HepG2 (cell line): Measurements from ENCODE around the gene TMEM107. TPM values are rescaled to one million over a fixed set of nuclear protein-coding genes. Genes with fewer than 3 reads are reported as not detected.

Source experiments
- ATAC-seq: fragments of 200-7000 bp; cut with Tn5 transposase; 3 replicates; pipeline ENCODE4 v1.9.1; 2020; ENCODE audit warnings: mild to moderate bottlenecking, moderate library complexity
- BruUV-seq: library from RNA; stranded (reverse); fragments of 400-500 nt; replicated peaks from 2 replicates; lab custom pipeline; 2021; lab: Mats Ljungman, UMichigan
- CTCF ChIA-PET: fragments of 300-600 bp; formaldehyde crosslinking; extraction: SDS; loops from one replicate; lab custom pipeline; 2021; ENCODE audit warnings: low total read pairs, inconsistent platforms, low intra/inter-chr PET ratio; lab: Yijun Ruan, JAX
- POLR2A ChIA-PET: fragments of 350-600 bp; sonication (Branson Sonifier 250); formaldehyde crosslinking; loops from one replicate; lab custom pipeline; 2020; ENCODE audit warnings: antibody characterized with exemption, inconsistent platforms; lab: Yijun Ruan, JAX
- DNase-seq: peaks from one replicate; pipeline ENCODE4 v3.0.0-alpha.2; 2015; ENCODE audit warnings: low spot score
- FAIRE-seq: peaks from 3 replicates; lab custom pipeline; 2011; peaks lifted over from hg19 to GRCh38; lab: Jason Lieb, UNC
- H2AFZ ChIP-seq: one replicate; pipeline ENCODE4 v1.6.1; 2011; ENCODE audit warnings: low read length, inconsistent platforms
- H3K27ac ChIP-seq: fragments of 300-600 bp; 3 replicates; pipeline ENCODE4 v1.8.0; 2011; ENCODE audit warnings: mixed run types, mild to moderate bottlenecking, mixed read lengths, low read length, inconsistent platforms; ENCODE audit not compliant: insufficient read depth; ENCODE audit errors: extremely low read length
- H3K27me3 ChIP-seq, 2 experiments: fragments of 200-600 bp in 1 of 2; 2 replicates in 1 of 2; 3 replicates in 1 of 2; pipeline versions ENCODE4 v1.6.0 to v1.8.0; 2011; ENCODE audit warnings: low read length in 2 of 2, mild to moderate bottlenecking in 2 of 2, moderate library complexity in 2 of 2, inconsistent platforms in 1 of 2; ENCODE audit not compliant: insufficient read depth in 2 of 2, control insufficient read depth in 1 of 2
- H3K36me3 ChIP-seq, 2 experiments: fragments of 200-600 bp in 1 of 2; replicated peaks in 1 of 2; 2 replicates in 1 of 2; 3 replicates in 1 of 2; pipeline versions ENCODE4 v1.5.1 to v1.8.0; 2011; ENCODE audit warnings: low read length in 2 of 2, inconsistent platforms in 1 of 2; ENCODE audit not compliant: insufficient read depth in 2 of 2, control insufficient read depth in 1 of 2
- H3K4me1 ChIP-seq: 2 replicates; pipeline ENCODE4 v1.5.1; 2012; ENCODE audit warnings: low read length, inconsistent platforms; ENCODE audit not compliant: insufficient read depth
- H3K4me2 ChIP-seq: 2 replicates; pipeline ENCODE4 v1.6.0; 2011; ENCODE audit warnings: low read depth, low read length, inconsistent platforms
- H3K4me3 ChIP-seq, 3 experiments: fragments of 200-600 bp in 1 of 3; sonication (generic), shearing (Covaris generic) in 1 of 3; replicated peaks in 1 of 3; 2 replicates each; pipeline ENCODE4 v1.5.1; 2011 to 2016; ENCODE audit warnings: low read length in 3 of 3, inconsistent platforms in 2 of 3, low read depth in 2 of 3, mild to moderate bottlenecking in 2 of 3, control low read depth in 1 of 3, mixed read lengths in 1 of 3; ENCODE audit not compliant: insufficient read depth in 1 of 3
- H3K79me2 ChIP-seq: one replicate; pipeline ENCODE4 v1.6.1; 2011; ENCODE audit warnings: low read length, inconsistent platforms; ENCODE audit not compliant: insufficient read depth
- H3K9ac ChIP-seq: 2 replicates; pipeline ENCODE4 v1.6.0; 2011; ENCODE audit warnings: mild to moderate bottlenecking, low read depth, low read length, inconsistent platforms; ENCODE audit not compliant: insufficient read depth
- H3K9me3 ChIP-seq: 2 replicates; pipeline ENCODE4 v1.5.1; 2012; ENCODE audit warnings: mild to moderate bottlenecking, low read length
- H4K20me1 ChIP-seq: 2 replicates; pipeline ENCODE4 v1.6.0; 2011; ENCODE audit warnings: inconsistent platforms, mild to moderate bottlenecking, low read length, moderate library complexity; ENCODE audit not compliant: insufficient read depth
- GLI4 ChIP-seq: sonication (generic); formaldehyde crosslinking; IDR thresholded peaks from 2 replicates; pipeline ENCODE4 v1.5.1; 2020; ENCODE audit warnings: missing genetic modification reagents, mild to moderate bottlenecking, moderate library complexity, borderline replicate concordance
- NCOA2 ChIP-seq: sonication (generic); formaldehyde crosslinking; IDR thresholded peaks from 2 replicates; pipeline ENCODE4 v1.8.0; 2022; ENCODE audit warnings: inconsistent platforms
- POLR2AphosphoS2 ChIP-seq: IDR thresholded peaks from 2 replicates; pipeline ENCODE4 v1.6.1; 2011; ENCODE audit warnings: low read depth, low read length, improper control_type of control experiment
- SRSF9 ChIP-seq: fragments of 200-400 bp; formaldehyde crosslinking; IDR thresholded peaks from 2 replicates; pipeline ENCODE4 v1.6.1; 2018; ENCODE audit warnings: borderline replicate concordance, mild to moderate bottlenecking, low read depth, low read length; ENCODE audit not compliant: insufficient read depth, poor library complexity, severe bottlenecking
- ZNF143 ChIP-seq: sonication (generic); formaldehyde crosslinking; IDR thresholded peaks from 2 replicates; pipeline ENCODE4 v1.4.0; 2020; ENCODE audit warnings: missing genetic modification reagents
- ZNF207 ChIP-seq: fragments of 450-650 bp; IDR thresholded peaks from 2 replicates; pipeline ENCODE4 v1.6.1; 2016; ENCODE audit warnings: antibody characterized with exemption, borderline replicate concordance
- ZNF720 ChIP-seq: sonication (generic); formaldehyde crosslinking; IDR thresholded peaks from 2 replicates; pipeline ENCODE4 v1.4.0; 2020; ENCODE audit warnings: missing genetic modification reagents
- WGBS: methylation state at CpG from one replicate; pipeline ENCODE4 v1.1.6; 2017; ENCODE audit warnings: low lambda C conversion rate; 5-methylcytosine and 5-hydroxymethylcytosine counted together
- in situ Hi-C: cut with HindIII; loops from 2 replicates; pipeline ENCODE4 v1.10.0; 2017; ENCODE audit warnings: low pct_unique_long_range_greater_than_20kb; ENCODE audit not compliant: extremely low pct_ligation_motif_present
- intact Hi-C: fragments of 100-400 bp; cut with micrococcal nuclease; formaldehyde crosslinking; loops from one replicate; pipeline ENCODE4 v1.10.0; 2022; ENCODE audit not compliant: unreplicated experiment
- polyA plus RNA-seq, 8 experiments: library from polyadenylated mRNA; depleted of rRNA in 3 of 8; stranded (reverse) in 7 of 8; unstranded in 1 of 8; fragments of >200 nt; fragmentation: Illumina TruSeq in 4 of 8; extraction: Trizol in 4 of 8; gene quantifications; 2 replicates each; pipeline versions ENCODE4 v1.2.1 to v1.2.3, GENCODE V29; 2011 to 2016; ENCODE audit warnings: low read depth in 4 of 8, missing spikeins in 1 of 8, mixed read lengths in 1 of 8; ENCODE audit not compliant: insufficient read depth in 1 of 8
- total RNA-seq, 5 experiments: library from RNA; depleted of rRNA; stranded (reverse); fragments of >200 nt; fragmentation: Illumina TruSeq; extraction: Trizol; gene quantifications; 2 replicates each; pipeline ENCODE4 v1.2.3, GENCODE V29; 2016; ENCODE audit warnings: low read depth in 1 of 5
- TF ChIP-seq, protein P1 (sequence below): IDR thresholded peaks from 2 replicates; pipeline ENCODE4 v1.4.0; 2020; ENCODE audit warnings: mild to moderate bottlenecking, missing genetic modification reagents
- TF ChIP-seq, protein P2 (sequence below), 2 experiments: fragments of 450-650 bp in 1 of 2; sonication (generic) in 1 of 2; formaldehyde crosslinking in 1 of 2; IDR thresholded peaks; 2 replicates each; pipeline versions ENCODE4 v1.6.1 to v1.8.0; 2016 to 2022; ENCODE audit warnings: antibody characterized with exemption in 1 of 2, mild to moderate bottlenecking in 1 of 2, missing genetic modification reagents in 1 of 2
- TF ChIP-seq, protein P3 (sequence below): sonication (generic); formaldehyde crosslinking; IDR thresholded peaks from 2 replicates; pipeline ENCODE4 v1.9.0; 2021; ENCODE audit warnings: missing genetic modification reagents, mild to moderate bottlenecking, borderline replicate concordance

Gene TMEM107
- total and polyA plus RNA-seq, 2 of the 13 experiments (the other 11 are each of a cell fraction or from before 2014, with no cell fraction given): 7.2 to 15.3 TPM

DNA sequence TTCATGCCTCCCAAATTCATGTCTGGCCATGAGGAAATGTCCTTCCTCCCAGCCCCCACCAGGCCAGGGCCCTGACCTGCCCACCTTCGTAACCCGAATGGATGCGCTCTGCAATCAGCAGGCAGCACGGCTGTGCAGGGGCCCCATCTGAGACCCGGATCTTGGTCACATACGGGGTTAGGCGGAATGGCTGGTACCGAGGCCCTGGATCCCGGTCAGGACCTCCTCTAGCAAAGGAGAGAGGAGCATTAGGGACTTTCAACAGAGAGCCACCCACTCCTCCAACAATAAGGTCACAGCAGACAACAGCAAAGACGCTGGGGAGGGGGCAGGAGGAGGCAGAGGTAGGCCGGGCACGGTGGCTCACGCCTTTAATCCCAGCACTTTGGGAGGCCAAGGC, 27.6 kb downstream of the TMEM107 start:
- Histone ChIP-seq H3K27ac (no peak overlapping the region), H3K4me3 (no peak overlapping the region), H3K79me2 (peaks cover 4% of the 10 kb centered on the region), H3K4me2 (no peak overlapping the region), H3K9ac (no peak overlapping the region), H3K36me3 (peaks cover 16 to 41% of the 10 kb centered on the region in 2 experiments; a peak in 4 of 5 replicates), H3K4me1 (peaks cover 24% of the 10 kb centered on the region), H3K27me3 (no peaks in the 10 kb centered on the region), H4K20me1 (no peaks in the 10 kb centered on the region), H3K9me3 (no peaks in the 10 kb centered on the region), H2AFZ (no peak overlapping the region)
- ChIA-PET POLR2A (interaction anchor here (1.8 kb wide), 1 partner anchor 24 kb away, joined by 4 read pairs; no protein-coding TSS in a partner anchor), CTCF (no interaction called here)
- in situ Hi-C loops: no loop called here
- ATAC-seq: no peak
- DNase-seq: no peak
- intact Hi-C loops: loop anchor here (5.0 kb wide), 1 partner anchor 474 kb away; no protein-coding TSS in a partner anchor
- 96% methylated on average over 6 of the region's 13 CpGs for WGBS
- no peak for FAIRE-seq
- no TSS peak for BruUV-seq
- TF ChIP-seq, protein P1, sequence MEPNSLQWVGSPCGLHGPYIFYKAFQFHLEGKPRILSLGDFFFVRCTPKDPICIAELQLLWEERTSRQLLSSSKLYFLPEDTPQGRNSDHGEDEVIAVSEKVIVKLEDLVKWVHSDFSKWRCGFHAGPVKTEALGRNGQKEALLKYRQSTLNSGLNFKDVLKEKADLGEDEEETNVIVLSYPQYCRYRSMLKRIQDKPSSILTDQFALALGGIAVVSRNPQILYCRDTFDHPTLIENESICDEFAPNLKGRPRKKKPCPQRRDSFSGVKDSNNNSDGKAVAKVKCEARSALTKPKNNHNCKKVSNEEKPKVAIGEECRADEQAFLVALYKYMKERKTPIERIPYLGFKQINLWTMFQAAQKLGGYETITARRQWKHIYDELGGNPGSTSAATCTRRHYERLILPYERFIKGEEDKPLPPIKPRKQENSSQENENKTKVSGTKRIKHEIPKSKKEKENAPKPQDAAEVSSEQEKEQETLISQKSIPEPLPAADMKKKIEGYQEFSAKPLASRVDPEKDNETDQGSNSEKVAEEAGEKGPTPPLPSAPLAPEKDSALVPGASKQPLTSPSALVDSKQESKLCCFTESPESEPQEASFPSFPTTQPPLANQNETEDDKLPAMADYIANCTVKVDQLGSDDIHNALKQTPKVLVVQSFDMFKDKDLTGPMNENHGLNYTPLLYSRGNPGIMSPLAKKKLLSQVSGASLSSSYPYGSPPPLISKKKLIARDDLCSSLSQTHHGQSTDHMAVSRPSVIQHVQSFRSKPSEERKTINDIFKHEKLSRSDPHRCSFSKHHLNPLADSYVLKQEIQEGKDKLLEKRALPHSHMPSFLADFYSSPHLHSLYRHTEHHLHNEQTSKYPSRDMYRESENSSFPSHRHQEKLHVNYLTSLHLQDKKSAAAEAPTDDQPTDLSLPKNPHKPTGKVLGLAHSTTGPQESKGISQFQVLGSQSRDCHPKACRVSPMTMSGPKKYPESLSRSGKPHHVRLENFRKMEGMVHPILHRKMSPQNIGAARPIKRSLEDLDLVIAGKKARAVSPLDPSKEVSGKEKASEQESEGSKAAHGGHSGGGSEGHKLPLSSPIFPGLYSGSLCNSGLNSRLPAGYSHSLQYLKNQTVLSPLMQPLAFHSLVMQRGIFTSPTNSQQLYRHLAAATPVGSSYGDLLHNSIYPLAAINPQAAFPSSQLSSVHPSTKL (CRISPR knock-in tag): no peak
- TF ChIP-seq ZNF720 (CRISPR knock-in tag) (no peak), GLI4 (CRISPR knock-in tag) (no peak), ZNF207 (no peak), ZNF143 (no peak), POLR2AphosphoS2 (no peak), SRSF9 (no peak), NCOA2 (no peak)
- TF ChIP-seq, protein P2, sequence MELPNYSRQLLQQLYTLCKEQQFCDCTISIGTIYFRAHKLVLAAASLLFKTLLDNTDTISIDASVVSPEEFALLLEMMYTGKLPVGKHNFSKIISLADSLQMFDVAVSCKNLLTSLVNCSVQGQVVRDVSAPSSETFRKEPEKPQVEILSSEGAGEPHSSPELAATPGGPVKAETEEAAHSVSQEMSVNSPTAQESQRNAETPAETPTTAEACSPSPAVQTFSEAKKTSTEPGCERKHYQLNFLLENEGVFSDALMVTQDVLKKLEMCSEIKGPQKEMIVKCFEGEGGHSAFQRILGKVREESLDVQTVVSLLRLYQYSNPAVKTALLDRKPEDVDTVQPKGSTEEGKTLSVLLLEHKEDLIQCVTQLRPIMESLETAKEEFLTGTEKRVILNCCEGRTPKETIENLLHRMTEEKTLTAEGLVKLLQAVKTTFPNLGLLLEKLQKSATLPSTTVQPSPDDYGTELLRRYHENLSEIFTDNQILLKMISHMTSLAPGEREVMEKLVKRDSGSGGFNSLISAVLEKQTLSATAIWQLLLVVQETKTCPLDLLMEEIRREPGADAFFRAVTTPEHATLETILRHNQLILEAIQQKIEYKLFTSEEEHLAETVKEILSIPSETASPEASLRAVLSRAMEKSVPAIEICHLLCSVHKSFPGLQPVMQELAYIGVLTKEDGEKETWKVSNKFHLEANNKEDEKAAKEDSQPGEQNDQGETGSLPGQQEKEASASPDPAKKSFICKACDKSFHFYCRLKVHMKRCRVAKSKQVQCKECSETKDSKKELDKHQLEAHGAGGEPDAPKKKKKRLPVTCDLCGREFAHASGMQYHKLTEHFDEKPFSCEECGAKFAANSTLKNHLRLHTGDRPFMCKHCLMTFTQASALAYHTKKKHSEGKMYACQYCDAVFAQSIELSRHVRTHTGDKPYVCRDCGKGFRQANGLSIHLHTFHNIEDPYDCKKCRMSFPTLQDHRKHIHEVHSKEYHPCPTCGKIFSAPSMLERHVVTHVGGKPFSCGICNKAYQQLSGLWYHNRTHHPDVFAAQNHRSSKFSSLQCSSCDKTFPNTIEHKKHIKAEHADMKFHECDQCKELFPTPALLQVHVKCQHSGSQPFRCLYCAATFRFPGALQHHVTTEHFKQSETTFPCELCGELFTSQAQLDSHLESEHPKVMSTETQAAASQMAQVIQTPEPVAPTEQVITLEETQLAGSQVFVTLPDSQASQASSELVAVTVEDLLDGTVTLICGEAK (IDR thresholded peaks at IDR 0.05): no peak
- TF ChIP-seq, protein P2 (CRISPR knock-in tag; IDR thresholded peaks at IDR 0.05): no peak
- TF ChIP-seq, protein P3, sequence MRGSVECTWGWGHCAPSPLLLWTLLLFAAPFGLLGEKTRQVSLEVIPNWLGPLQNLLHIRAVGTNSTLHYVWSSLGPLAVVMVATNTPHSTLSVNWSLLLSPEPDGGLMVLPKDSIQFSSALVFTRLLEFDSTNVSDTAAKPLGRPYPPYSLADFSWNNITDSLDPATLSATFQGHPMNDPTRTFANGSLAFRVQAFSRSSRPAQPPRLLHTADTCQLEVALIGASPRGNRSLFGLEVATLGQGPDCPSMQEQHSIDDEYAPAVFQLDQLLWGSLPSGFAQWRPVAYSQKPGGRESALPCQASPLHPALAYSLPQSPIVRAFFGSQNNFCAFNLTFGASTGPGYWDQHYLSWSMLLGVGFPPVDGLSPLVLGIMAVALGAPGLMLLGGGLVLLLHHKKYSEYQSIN (CRISPR knock-in tag): no peak
